ENCODE data around the gene NEUROD4. TPM values are rescaled to one million over a fixed set of nuclear protein-coding genes. Genes with fewer than 3 reads are reported as not detected.
A peak's percentile ranks its signal among the peaks of the same experiment; 100 is the strongest.

The NEUROD4 gene
- total and polyA plus RNA-seq, 2 donors (not counting 1 experiment from before 2014, with no cell fraction given) = not detected

DNA sequence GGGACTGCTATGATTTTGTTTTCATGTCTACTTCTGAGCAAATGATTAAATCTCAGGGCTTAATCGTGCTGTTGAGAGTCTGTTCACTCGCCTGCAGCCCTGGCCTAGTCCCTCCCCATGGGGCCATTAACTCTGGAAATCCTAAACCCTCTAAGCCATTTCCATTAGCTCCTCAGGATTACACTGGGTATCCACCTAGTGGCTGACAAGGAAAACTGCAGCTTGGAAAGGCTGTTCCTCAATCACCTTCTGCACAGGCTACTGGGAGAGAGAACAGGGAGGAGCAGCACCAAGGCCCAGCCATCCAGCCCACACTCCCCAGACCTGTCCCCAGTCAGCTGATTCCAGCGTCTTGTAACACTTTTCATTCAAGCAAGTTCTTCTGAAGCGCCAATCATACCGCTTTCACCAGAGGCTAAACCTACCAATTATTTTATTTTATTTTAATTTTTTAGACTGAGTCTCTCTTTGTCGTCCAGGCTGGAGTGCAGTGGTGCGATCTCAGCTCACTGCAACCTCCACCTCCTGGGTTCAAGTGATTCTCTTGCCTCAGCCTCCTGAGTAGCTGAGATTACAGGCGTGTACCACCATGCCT lies 48.7 kb downstream of the NEUROD4 start:
- TF ChIP-seq CTCF (conservative IDR thresholded peaks at IDR 0.05 in 1 of 2, IDR thresholded peaks at IDR 0.05 in 1 of 2; ENCODE audit: low read depth in 1 of 2, low read length in 2 of 2) = peak; percentile 78 to 92
- TF ChIP-seq EZH2 (IDR thresholded peaks at IDR 0.05; ENCODE audit: low read length, missing control alignments) = no peak
- no peaks in the 10 kb centered on the region for H3K4me1 ChIP-seq (ENCODE audit: control insufficient read depth, extremely low read depth, insufficient read depth, low read length)
- no peaks in the 10 kb centered on the region for H3K36me3 ChIP-seq (ENCODE audit: control insufficient read depth, insufficient read depth, low read length)
- no peak overlapping the region for H2AFZ ChIP-seq (ENCODE audit: low read length)
- H3K9ac ChIP-seq (ENCODE audit: insufficient read depth, low read length) = no peak overlapping the region
- H4K20me1 ChIP-seq (ENCODE audit: control insufficient read depth, extremely low read depth, insufficient read depth, low read length) = no peaks in the 10 kb centered on the region
- H3K4me3 ChIP-seq (replicated peaks in 1 of 4; ENCODE audit: control extremely low read depth in 1 of 4, insufficient read depth in 1 of 4, low read depth in 3 of 4, low read length in 4 of 4) = no peak overlapping the region
- H3K4me2 ChIP-seq (ENCODE audit: extremely low read depth, insufficient read depth, low read length) = no peak overlapping the region
- no peak overlapping the region for H3K27ac ChIP-seq (ENCODE audit: insufficient read depth, low read length)
- peak; percentile 33 to 54 for DNase-seq (ENCODE audit: low read depth in 2 of 2)
- H3K27me3 ChIP-seq (ENCODE audit: control insufficient read depth, insufficient read depth, low read length) = no peaks in the 10 kb centered on the region
- H3K79me2 ChIP-seq (ENCODE audit: control insufficient read depth, insufficient read depth, low read length) = no peaks in the 10 kb centered on the region
- H3K9me3 ChIP-seq (ENCODE audit: control insufficient read depth, insufficient read depth, low read depth, low read length) = no peaks in the 10 kb centered on the region

GRCh38 chr12:55072083-55072482 lies 52.3 kb downstream of the NEUROD4 start:
- Histone ChIP-seq H3K4me1 (ENCODE audit: control insufficient read depth, extremely low read depth, insufficient read depth, low read length) (no peaks in the 10 kb centered on the region), H3K27me3 (ENCODE audit: control insufficient read depth, insufficient read depth, low read length) (no peaks in the 10 kb centered on the region), H3K79me2 (ENCODE audit: control insufficient read depth, insufficient read depth, low read length) (no peaks in the 10 kb centered on the region), H3K27ac (ENCODE audit: insufficient read depth, low read length) (no peak overlapping the region), H3K9ac (ENCODE audit: insufficient read depth, low read length) (no peak overlapping the region), H3K36me3 (ENCODE audit: control insufficient read depth, insufficient read depth, low read length) (no peaks in the 10 kb centered on the region), H2AFZ (ENCODE audit: low read length) (no peak overlapping the region), H3K9me3 (ENCODE audit: control insufficient read depth, insufficient read depth, low read depth, low read length) (no peaks in the 10 kb centered on the region), H3K4me3 (replicated peaks in 1 of 4; ENCODE audit: control extremely low read depth in 1 of 4, insufficient read depth in 1 of 4, low read depth in 3 of 4, low read length in 4 of 4) (no peak overlapping the region), H3K4me2 (ENCODE audit: extremely low read depth, insufficient read depth, low read length) (no peak overlapping the region), H4K20me1 (ENCODE audit: control insufficient read depth, extremely low read depth, insufficient read depth, low read length) (no peaks in the 10 kb centered on the region)
- peak; percentile 3 to 5 for DNase-seq (ENCODE audit: low read depth in 2 of 2)
- no peak for TF ChIP-seq EZH2 (IDR thresholded peaks at IDR 0.05; ENCODE audit: low read length, missing control alignments)
- peak in 1 of 2 donors; percentile 36 for TF ChIP-seq CTCF (conservative IDR thresholded peaks at IDR 0.05 in 1 of 2, IDR thresholded peaks at IDR 0.05 in 1 of 2; ENCODE audit: low read depth in 1 of 2, low read length in 2 of 2)

DNA sequence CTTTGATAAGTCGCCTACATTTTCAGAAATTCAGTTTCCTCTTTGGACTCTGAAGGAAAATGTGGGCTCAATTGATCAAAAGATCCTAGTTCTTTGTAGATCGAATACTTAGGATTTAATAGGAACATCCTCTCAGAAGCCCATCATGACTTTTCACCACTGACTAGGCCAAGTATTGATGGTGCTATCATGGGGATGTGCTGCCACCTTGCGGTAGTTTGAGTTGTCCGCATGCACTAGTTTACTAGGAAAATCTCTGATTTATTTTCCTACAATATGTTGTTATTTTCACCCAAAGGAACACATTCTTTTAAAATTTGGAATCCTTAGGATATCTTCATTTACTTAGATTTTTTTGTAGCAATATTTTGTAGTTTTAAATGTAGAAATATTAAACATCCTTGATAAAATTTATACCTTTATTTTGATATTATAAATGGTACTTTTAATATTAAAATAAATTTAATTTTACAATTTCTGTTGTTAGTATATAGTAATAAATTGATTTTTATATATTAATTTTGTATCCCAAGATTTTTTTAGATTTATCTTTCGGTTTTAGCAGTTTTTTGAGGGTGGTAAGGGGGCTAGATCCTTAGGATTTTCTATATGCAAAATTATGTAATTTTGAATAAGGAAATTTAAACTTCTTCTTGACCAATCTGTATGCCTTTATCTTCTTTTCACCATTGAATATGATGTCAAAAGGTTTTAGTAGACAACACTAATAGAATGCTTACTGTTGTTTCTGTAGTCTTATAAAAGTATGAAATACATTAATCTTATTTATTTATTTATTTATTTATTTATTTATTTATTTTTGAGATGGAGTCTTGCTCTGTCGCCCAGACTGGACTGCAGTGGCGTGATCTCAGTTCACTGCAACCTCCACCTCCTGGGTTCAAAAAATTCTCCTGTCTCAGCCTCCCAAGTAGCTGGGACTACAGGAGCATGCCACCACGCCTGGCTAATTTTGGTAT lies 53.6 kb downstream of the NEUROD4 start:
- DNase-seq (ENCODE audit: low read depth in 2 of 2) = peak; percentile 46 to 77
- no peaks in the 10 kb centered on the region for H3K27me3 ChIP-seq (ENCODE audit: control insufficient read depth, insufficient read depth, low read length)
- TF ChIP-seq EZH2 (IDR thresholded peaks at IDR 0.05; ENCODE audit: low read length, missing control alignments) (no peak), CTCF (conservative IDR thresholded peaks at IDR 0.05 in 1 of 2, IDR thresholded peaks at IDR 0.05 in 1 of 2; ENCODE audit: low read depth in 1 of 2, low read length in 2 of 2) (peak; percentile 89 to 92)

More for the DNA sequence above, 53.6 kb downstream of the NEUROD4 start:
- H3K4me3 ChIP-seq (replicated peaks in 1 of 4; ENCODE audit: control extremely low read depth in 1 of 4, insufficient read depth in 1 of 4, low read depth in 3 of 4, low read length in 4 of 4) = no peak overlapping the region
- no peak overlapping the region for H3K27ac ChIP-seq (ENCODE audit: insufficient read depth, low read length)
- H3K4me1 ChIP-seq (ENCODE audit: control insufficient read depth, extremely low read depth, insufficient read depth, low read length) = no peaks in the 10 kb centered on the region
- H4K20me1 ChIP-seq (ENCODE audit: control insufficient read depth, extremely low read depth, insufficient read depth, low read length) = no peaks in the 10 kb centered on the region
- H3K4me2 ChIP-seq (ENCODE audit: extremely low read depth, insufficient read depth, low read length) = no peak overlapping the region
- H3K79me2 ChIP-seq (ENCODE audit: control insufficient read depth, insufficient read depth, low read length) = no peaks in the 10 kb centered on the region
- no peaks in the 10 kb centered on the region for H3K36me3 ChIP-seq (ENCODE audit: control insufficient read depth, insufficient read depth, low read length)
- H3K9me3 ChIP-seq (ENCODE audit: control insufficient read depth, insufficient read depth, low read depth, low read length) = no peaks in the 10 kb centered on the region
- no peak overlapping the region for H3K9ac ChIP-seq (ENCODE audit: insufficient read depth, low read length)
- H2AFZ ChIP-seq (ENCODE audit: low read length) = no peak overlapping the region
